GM12878 (cell line): ENCODE data around the gene ITGA6.

Experiments
- CTCF ChIP-seq, 3 experiments: IDR thresholded peaks in 2 of 3; conservative IDR thresholded peaks in 1 of 3; 2 replicates each; pipeline ENCODE4 v1.5.1; 2011; ENCODE audit warnings: low read depth in 3 of 3, low read length in 3 of 3, mild to moderate bottlenecking in 3 of 3, control low read depth in 2 of 3, moderate library complexity in 2 of 3, inconsistent platforms in 1 of 3, mixed read lengths in 1 of 3; ENCODE audit not compliant: control insufficient read depth in 2 of 3, insufficient read depth in 1 of 3; ENCODE audit errors: extremely low read depth in 1 of 3
- EGR1 ChIP-seq, 2 experiments: IDR thresholded peaks; 1 replicate in 1 of 2; 2 replicates in 1 of 2; pipeline ENCODE4 v1.6.1; 2011 to 2012; ENCODE audit warnings: low read depth in 2 of 2, low read length in 2 of 2, borderline replicate concordance in 1 of 2, mild to moderate bottlenecking in 1 of 2, moderate library complexity in 1 of 2
- FOXK2 ChIP-seq: fragments of 450-650 bp; IDR thresholded peaks from 2 replicates; pipeline ENCODE4 v1.6.1; 2017; ENCODE audit warnings: mild to moderate bottlenecking, moderate library complexity
- IRF3 ChIP-seq: fragments of 450-650 bp; IDR thresholded peaks from 2 replicates; pipeline ENCODE4 v1.6.1; 2014; ENCODE audit warnings: mild to moderate bottlenecking
- ZBTB11 ChIP-seq: fragments of 450-650 bp; formaldehyde crosslinking; IDR thresholded peaks from 2 replicates; pipeline ENCODE4 v1.5.0; 2022; ENCODE audit warnings: mild to moderate bottlenecking, missing genetic modification characterization

GRCh38 chr2:172454404-172455120 lies 27.2 kb downstream of the ITGA6 start:
- TF ChIP-seq EGR1 (IDR thresholded peaks at IDR 0.05; ENCODE audit: borderline replicate concordance in 1 of 2, low read depth in 2 of 2, low read length in 2 of 2) (no peak), IRF3 (no peak), CTCF (IDR thresholded peaks at IDR 0.05 in 2 of 3, conservative IDR thresholded peaks at IDR 0.05 in 1 of 3; ENCODE audit: control insufficient read depth in 2 of 3, extremely low read depth in 1 of 3, insufficient read depth in 1 of 3, low read depth in 3 of 3, low read length in 3 of 3) (no peak), ZBTB11 (CRISPR knock-in tag) (no peak), FOXK2 (no peak)
